Peyer's patch (tissue), 4 donors: ENCODE measurements around the gene SLC1A3. TPM values are rescaled to one million over a fixed set of nuclear protein-coding genes. Genes with fewer than 3 reads are reported as not detected.

Source experiments
- DNase-seq, 3 donors: peaks; one replicate each; pipeline ENCODE4 v3.0.0-alpha.2; 2017 to 2019
- H3K27ac ChIP-seq, 4 donors: fragments of 200-600 bp; sonication (generic); one replicate each; pipeline ENCODE4 v1.5.1; 2016 to 2019
- H3K27me3 ChIP-seq, 2 donors: fragments of 200-600 bp; sonication (generic); one replicate each; pipeline ENCODE4 v1.5.1; 2019
- H3K36me3 ChIP-seq, 3 donors: fragments of 200-600 bp; sonication (generic); one replicate each; pipeline ENCODE4 v1.5.1; 2016 to 2019
- H3K4me1 ChIP-seq, 4 donors: fragments of 200-600 bp; sonication (generic); one replicate each; pipeline ENCODE4 v1.5.1; 2016 to 2019
- H3K4me3 ChIP-seq, 4 donors: fragments of 200-600 bp; sonication (generic); 1 replicate in 3 of 4; 2 replicates in 1 of 4; pipeline ENCODE4 v1.5.1; 2016 to 2019; ENCODE audit warnings: mild to moderate bottlenecking in 1 of 4
- H3K9me3 ChIP-seq, 4 donors: fragments of 200-600 bp; sonication (generic); one replicate each; pipeline ENCODE4 v1.5.1; 2016 to 2019; ENCODE audit warnings: mild to moderate bottlenecking in 1 of 4
- POLR2A ChIP-seq, 2 donors: fragments of 450-650 bp; IDR thresholded peaks; one replicate each; pipeline ENCODE4 v1.5.1; 2017; ENCODE audit warnings: antibody characterized with exemption in 2 of 2, mild to moderate bottlenecking in 2 of 2, moderate library complexity in 2 of 2
- total RNA-seq, 4 donors: library from RNA; depleted of rRNA; stranded (reverse); fragments of >200 nt; gene quantifications; one replicate each; pipeline ENCODE4 v1.1.0, GENCODE V29; 2016
- TF ChIP-seq, protein P1 (sequence below), 6 experiments: fragments of 450-650 bp in 4 of 6; fragments of 200-600 bp in 2 of 6; sonication (generic) in 1 of 6; IDR thresholded peaks; one replicate each; pipeline ENCODE4 v1.5.1; 2017 to 2019; ENCODE audit warnings: antibody characterized with exemption in 6 of 6, mild to moderate bottlenecking in 3 of 6, moderate library complexity in 1 of 6

Gene SLC1A3
- total RNA-seq, 4 donors from 2014 or later, result 0.95 to 7.4 (median 3.0) TPM

DNA sequence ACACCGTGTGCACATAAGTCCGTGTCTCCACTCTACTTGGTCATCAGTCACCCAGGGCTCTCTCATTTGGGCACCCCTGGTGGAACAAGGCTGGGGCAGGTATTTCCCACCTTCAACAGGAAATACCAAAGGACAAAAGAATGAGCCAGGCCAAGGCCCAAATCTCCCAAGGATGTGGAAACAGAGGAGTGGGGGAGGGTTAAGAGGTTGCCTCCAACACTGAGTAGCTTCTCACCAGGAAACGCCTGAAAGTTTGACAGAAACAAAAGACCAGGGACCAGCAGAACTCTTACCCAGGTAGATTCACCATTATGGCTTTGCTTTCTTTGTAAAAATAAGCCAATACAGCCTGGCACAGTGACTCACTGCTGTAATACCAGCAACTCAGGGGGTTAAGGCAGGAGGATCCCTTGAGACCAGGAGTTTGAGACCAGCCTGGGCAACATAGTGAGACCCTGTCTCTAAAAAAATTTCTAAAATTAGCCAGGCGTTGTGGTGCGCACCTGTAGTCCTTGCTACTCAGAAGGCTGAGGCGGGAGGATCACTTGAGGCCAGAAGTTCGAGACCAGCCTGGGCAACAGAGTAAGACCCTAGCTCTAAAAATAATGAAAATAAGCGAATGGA, 12.7 kb downstream of the SLC1A3 start:
- Histone ChIP-seq H3K27me3 (no peaks in the 10 kb centered on the region), H3K9me3 (no peaks in the 10 kb centered on the region), H3K4me3 (no peak overlapping the region), H3K27ac (no peak overlapping the region), H3K36me3 (no peaks in the 10 kb centered on the region), H3K4me1 (no peaks in the 10 kb centered on the region)
- no peak for TF ChIP-seq POLR2A (IDR thresholded peaks at IDR 0.05)
- TF ChIP-seq, protein P1, sequence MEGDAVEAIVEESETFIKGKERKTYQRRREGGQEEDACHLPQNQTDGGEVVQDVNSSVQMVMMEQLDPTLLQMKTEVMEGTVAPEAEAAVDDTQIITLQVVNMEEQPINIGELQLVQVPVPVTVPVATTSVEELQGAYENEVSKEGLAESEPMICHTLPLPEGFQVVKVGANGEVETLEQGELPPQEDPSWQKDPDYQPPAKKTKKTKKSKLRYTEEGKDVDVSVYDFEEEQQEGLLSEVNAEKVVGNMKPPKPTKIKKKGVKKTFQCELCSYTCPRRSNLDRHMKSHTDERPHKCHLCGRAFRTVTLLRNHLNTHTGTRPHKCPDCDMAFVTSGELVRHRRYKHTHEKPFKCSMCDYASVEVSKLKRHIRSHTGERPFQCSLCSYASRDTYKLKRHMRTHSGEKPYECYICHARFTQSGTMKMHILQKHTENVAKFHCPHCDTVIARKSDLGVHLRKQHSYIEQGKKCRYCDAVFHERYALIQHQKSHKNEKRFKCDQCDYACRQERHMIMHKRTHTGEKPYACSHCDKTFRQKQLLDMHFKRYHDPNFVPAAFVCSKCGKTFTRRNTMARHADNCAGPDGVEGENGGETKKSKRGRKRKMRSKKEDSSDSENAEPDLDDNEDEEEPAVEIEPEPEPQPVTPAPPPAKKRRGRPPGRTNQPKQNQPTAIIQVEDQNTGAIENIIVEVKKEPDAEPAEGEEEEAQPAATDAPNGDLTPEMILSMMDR (IDR thresholded peaks at IDR 0.05), result no peak
- no peak for DNase-seq

DNA sequence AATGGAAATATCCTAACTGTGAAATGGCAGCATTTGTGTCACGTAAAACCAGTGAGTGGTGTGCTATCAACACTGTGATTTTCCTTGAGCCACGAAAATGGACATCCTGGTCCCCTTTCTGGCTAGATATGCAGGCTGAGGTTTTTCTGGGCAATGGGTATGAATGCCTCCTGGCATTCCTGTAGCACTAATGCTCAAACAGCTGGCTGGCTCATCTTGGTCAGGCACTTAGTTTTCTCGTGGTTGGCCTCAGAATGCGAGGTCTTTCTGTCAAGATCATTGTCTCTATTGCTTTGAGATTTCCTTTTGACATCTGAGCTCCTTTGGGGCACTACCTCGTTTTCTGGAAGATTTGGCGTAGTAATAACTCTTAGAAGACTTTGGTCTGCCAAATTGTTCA, 15.6 kb downstream of the SLC1A3 start:
- Histone ChIP-seq H3K9me3 (no peaks in the 10 kb centered on the region), H3K4me3 (no peak overlapping the region), H3K27me3 (no peaks in the 10 kb centered on the region), H3K36me3 (no peaks in the 10 kb centered on the region), H3K4me1 (no peaks in the 10 kb centered on the region), H3K27ac (no peak overlapping the region)
- no peak for TF ChIP-seq POLR2A (IDR thresholded peaks at IDR 0.05)
- TF ChIP-seq, protein P1 (IDR thresholded peaks at IDR 0.05), result no peak
- DNase-seq, result no peak

DNA sequence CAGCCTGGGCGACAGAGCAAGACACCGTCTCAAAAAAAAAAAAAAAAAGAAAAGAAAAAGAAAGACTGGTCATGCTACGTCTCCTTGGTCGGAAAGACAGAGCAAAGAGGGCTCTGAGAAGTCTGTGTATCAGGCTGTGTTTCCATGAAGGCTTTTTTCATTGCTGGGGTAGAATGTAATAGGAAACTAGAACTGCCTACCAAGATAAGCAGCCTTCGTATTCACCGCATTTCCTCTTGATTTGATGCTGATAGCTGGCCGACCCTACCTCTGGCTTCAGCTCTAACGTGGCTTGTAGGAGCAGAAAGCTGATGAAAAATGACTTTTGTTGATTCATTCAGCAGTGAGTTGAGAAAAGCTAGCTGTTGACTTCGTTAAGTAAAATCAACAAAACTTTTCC, 17.4 kb downstream of the SLC1A3 start:
- Histone ChIP-seq H3K27me3 (no peaks in the 10 kb centered on the region), H3K4me3 (no peak overlapping the region), H3K9me3 (no peaks in the 10 kb centered on the region), H3K27ac (no peak overlapping the region), H3K4me1 (no peaks in the 10 kb centered on the region), H3K36me3 (no peaks in the 10 kb centered on the region)
- DNase-seq, result no peak
- TF ChIP-seq POLR2A (IDR thresholded peaks at IDR 0.05), result no peak
- TF ChIP-seq, protein P1 (IDR thresholded peaks at IDR 0.05), result no peak

DNA sequence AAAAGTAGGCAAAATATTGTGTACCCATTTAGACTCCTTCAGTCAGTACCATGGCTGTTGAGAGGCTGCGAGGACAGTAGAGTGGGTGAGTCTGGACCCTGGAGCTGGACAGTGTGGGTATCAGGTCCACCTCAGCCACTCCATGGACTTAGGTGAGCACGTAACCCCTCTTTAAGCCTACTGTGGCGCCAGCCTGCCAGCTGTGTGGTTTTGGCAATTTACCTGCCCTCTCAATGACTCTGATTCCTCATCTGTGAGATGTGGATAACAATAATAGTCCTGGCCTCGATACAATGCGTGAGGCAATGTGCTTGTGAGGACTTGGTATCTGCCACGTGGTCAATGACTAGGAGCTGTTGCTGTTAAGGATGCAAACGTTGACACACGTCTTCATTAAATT, 17.9 kb downstream of the SLC1A3 start:
- Histone ChIP-seq H3K9me3 (no peaks in the 10 kb centered on the region), H3K4me3 (no peak overlapping the region), H3K27ac (no peak overlapping the region), H3K36me3 (no peaks in the 10 kb centered on the region), H3K4me1 (no peaks in the 10 kb centered on the region), H3K27me3 (no peaks in the 10 kb centered on the region)
- no peak for DNase-seq
- TF ChIP-seq POLR2A (IDR thresholded peaks at IDR 0.05), result no peak
- TF ChIP-seq, protein P1 (IDR thresholded peaks at IDR 0.05), result no peak

DNA sequence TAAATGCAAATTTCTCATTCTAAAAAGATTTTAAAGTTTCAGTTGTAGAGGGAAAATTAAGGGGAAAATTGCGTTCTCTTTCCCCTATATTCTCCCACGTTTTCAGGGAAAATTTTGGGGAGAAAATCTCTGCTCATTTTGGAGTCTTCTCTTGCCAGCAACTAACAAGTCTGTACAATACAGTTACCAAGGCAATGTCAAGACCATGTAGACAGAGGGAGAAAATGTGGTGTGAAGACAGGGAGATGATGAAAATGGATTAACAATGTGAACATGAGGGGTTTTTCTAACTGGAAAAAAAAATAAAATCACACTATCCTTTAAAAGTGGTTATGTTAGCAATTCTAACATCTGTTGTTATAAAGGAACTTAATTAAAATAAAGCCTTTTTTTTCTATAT, 22.3 kb downstream of the SLC1A3 start:
- H3K27ac ChIP-seq, result no peak overlapping the region
- no peak for TF ChIP-seq POLR2A (IDR thresholded peaks at IDR 0.05)
- TF ChIP-seq, protein P1 (IDR thresholded peaks at IDR 0.05), result no peak
- H3K4me3 ChIP-seq, result no peak overlapping the region
- no peaks in the 10 kb centered on the region for H3K36me3 ChIP-seq
- no peaks in the 10 kb centered on the region for H3K27me3 ChIP-seq
- no peaks in the 10 kb centered on the region for H3K9me3 ChIP-seq
- H3K4me1 ChIP-seq, result no peaks in the 10 kb centered on the region
- DNase-seq, result no peak

DNA sequence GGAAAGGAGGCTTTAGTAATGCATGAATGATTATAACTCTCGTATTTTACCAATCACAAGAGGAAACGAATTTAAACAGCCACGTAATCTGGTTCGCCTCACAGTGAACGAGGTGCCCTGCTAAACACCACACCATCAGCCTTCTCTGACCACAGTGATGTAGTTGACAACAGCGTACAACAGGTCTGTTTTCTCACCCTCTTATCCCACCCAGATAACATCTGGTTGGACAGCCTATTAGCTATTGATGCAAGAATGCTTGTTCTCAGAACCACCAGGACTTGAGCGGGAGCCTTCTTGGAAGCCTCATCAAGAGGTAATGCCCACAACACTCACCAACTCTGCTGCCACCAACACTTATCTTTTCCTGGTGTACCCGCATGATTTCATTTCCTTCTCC, 23.3 kb downstream of the SLC1A3 start:
- H3K4me3 ChIP-seq, result no peak overlapping the region

More for the DNA sequence above, 23.3 kb downstream of the SLC1A3 start:
- TF ChIP-seq POLR2A (IDR thresholded peaks at IDR 0.05), result no peak
- TF ChIP-seq, protein P1 (IDR thresholded peaks at IDR 0.05), result no peak
- no peaks in the 10 kb centered on the region for H3K4me1 ChIP-seq
- no peaks in the 10 kb centered on the region for H3K27me3 ChIP-seq
- H3K27ac ChIP-seq, result no peak overlapping the region
- H3K36me3 ChIP-seq, result no peaks in the 10 kb centered on the region
- DNase-seq, result no peak
- no peaks in the 10 kb centered on the region for H3K9me3 ChIP-seq
